SK-N-SH (cell line): ENCODE results near the gene ATP2C1. TPM values are rescaled to one million over a fixed set of nuclear protein-coding genes. Genes with fewer than 3 reads are reported as not detected.

Source experiments
- CTCF ChIA-PET: fragments of 300-600, 350-600 bp; formaldehyde crosslinking; extraction: SDS; loops from one replicate; lab custom pipeline; 2021; lab: Yijun Ruan, JAX
- POLR2A ChIA-PET: fragments of 350-600 bp; sonication (Branson Sonifier 250); formaldehyde crosslinking; extraction: SDS; loops from one replicate; lab custom pipeline; 2020; ENCODE audit warnings: antibody characterized with exemption, inconsistent platforms; lab: Yijun Ruan, JAX
- DNase-seq: peaks from one replicate; pipeline ENCODE4 v3.0.0; 2012
- H2AFZ ChIP-seq: fragments of 200-600 bp; sonication (generic); 2 replicates; pipeline ENCODE4 v1.8.1; 2016; ENCODE audit warnings: antibody characterized with exemption, mild to moderate bottlenecking, low read depth
- H3F3A ChIP-seq: fragments of 200-600 bp; sonication (generic); replicated peaks from 2 replicates; pipeline ENCODE3; 2016; ENCODE audit warnings: antibody characterized with exemption, mild to moderate bottlenecking; ENCODE audit not compliant: insufficient read depth
- H3K27ac ChIP-seq, 2 experiments: fragments of 200-500 bp in 1 of 2; fragments of 200-600 bp in 1 of 2; sonication (Bioruptor generic) in 1 of 2; sonication (generic), shearing (Covaris generic) in 1 of 2; 2 replicates each; pipeline versions ENCODE4 v1.5.1 to v1.6.1; 2014 to 2016; ENCODE audit warnings: low read depth in 2 of 2, inconsistent platforms in 1 of 2, low read length in 1 of 2, mild to moderate bottlenecking in 1 of 2, mixed read lengths in 1 of 2
- H3K27me3 ChIP-seq: fragments of 200-600 bp; sonication (generic), shearing (Covaris generic); 2 replicates; pipeline ENCODE4 v1.6.1; 2016; ENCODE audit warnings: mixed run types; ENCODE audit not compliant: insufficient read depth
- H3K36me3 ChIP-seq, 2 experiments: fragments of 200-500 bp in 1 of 2; fragments of 200-600 bp in 1 of 2; sonication (Bioruptor generic) in 1 of 2; sonication (generic) in 1 of 2; replicated peaks in 1 of 2; 2 replicates each; pipeline versions ENCODE3 to v1.5.1; 2014 to 2016; ENCODE audit warnings: low read length in 1 of 2, mild to moderate bottlenecking in 1 of 2; ENCODE audit not compliant: insufficient read depth in 2 of 2, control insufficient read depth in 1 of 2
- H3K4me1 ChIP-seq, 2 experiments: fragments of 200-500 bp in 1 of 2; fragments of 200-600 bp in 1 of 2; sonication (Bioruptor generic) in 1 of 2; sonication (generic), shearing (Covaris generic) in 1 of 2; 2 replicates each; pipeline versions ENCODE4 v1.5.1 to v1.6.1; 2014 to 2016; ENCODE audit warnings: low read depth in 1 of 2, low read length in 1 of 2, mixed run types in 1 of 2; ENCODE audit not compliant: insufficient read depth in 2 of 2, control insufficient read depth in 1 of 2
- H3K4me2 ChIP-seq: fragments of 200-600 bp; sonication (generic), shearing (Covaris generic); 2 replicates; pipeline ENCODE4 v1.6.1; 2017; ENCODE audit warnings: mixed run types
- H3K4me3 ChIP-seq, 2 experiments: fragments of 200-500 bp in 1 of 2; fragments of 200-600 bp in 1 of 2; sonication (Bioruptor generic) in 1 of 2; sonication (generic), shearing (Covaris generic) in 1 of 2; 2 replicates each; pipeline versions ENCODE4 v1.5.1 to v1.8.1; 2014 to 2016; ENCODE audit warnings: low read depth in 2 of 2, inconsistent platforms in 1 of 2, low read length in 1 of 2, mild to moderate bottlenecking in 1 of 2, mixed read lengths in 1 of 2, moderate library complexity in 1 of 2
- H3K79me2 ChIP-seq: fragments of 200-600 bp; sonication (generic); 2 replicates; pipeline ENCODE4 v1.8.1; 2017; ENCODE audit warnings: mild to moderate bottlenecking; ENCODE audit not compliant: insufficient read depth
- H3K9ac ChIP-seq: fragments of 200-600 bp; sonication (generic); 2 replicates; pipeline ENCODE4 v1.6.1; 2017; ENCODE audit warnings: mixed run types
- H3K9me2 ChIP-seq: fragments of 200-600 bp; sonication (generic); 2 replicates; pipeline ENCODE4 v1.6.1; 2017; ENCODE audit warnings: mixed run types
- H3K9me3 ChIP-seq: fragments of 200-600 bp; sonication (generic); 2 replicates; pipeline ENCODE4 v1.6.1; 2017; ENCODE audit warnings: mixed run types, mild to moderate bottlenecking, moderate library complexity
- H4K20me1 ChIP-seq: fragments of 200-600 bp; sonication (generic); 2 replicates; pipeline ENCODE4 v1.6.1; 2017; ENCODE audit warnings: mild to moderate bottlenecking, mixed run types; ENCODE audit not compliant: insufficient read depth
- CHD2 ChIP-seq: fragments of 150-350 bp; IDR thresholded peaks from 2 replicates; pipeline ENCODE4 v1.6.1; 2018; ENCODE audit warnings: low read length; ENCODE audit not compliant: partially characterized antibody
- CTCF ChIP-seq: fragments of 200-600 bp; sonication (generic); IDR thresholded peaks from 2 replicates; pipeline ENCODE4 v1.6.1; 2017; ENCODE audit warnings: antibody characterized with exemption, mild to moderate bottlenecking, moderate library complexity
- ELF1 ChIP-seq: IDR thresholded peaks from 2 replicates; pipeline ENCODE4 v1.4.0; 2012
- EZH2phosphoT487 ChIP-seq: fragments of 200-600 bp; sonication (generic); IDR thresholded peaks from 2 replicates; pipeline ENCODE4 v1.6.1; 2017; ENCODE audit warnings: low read depth, mixed run types, mild to moderate bottlenecking, antibody characterized with exemption, moderate library complexity, borderline replicate concordance
- FOXJ3 ChIP-seq: sonication (generic); formaldehyde crosslinking; IDR thresholded peaks from 2 replicates; pipeline ENCODE4 v1.5.1; 2020; ENCODE audit warnings: mild to moderate bottlenecking, missing genetic modification reagents
- GABPA ChIP-seq: IDR thresholded peaks from 2 replicates; pipeline ENCODE4 v1.4.0; 2012; ENCODE audit warnings: low read depth, mild to moderate bottlenecking
- IRF3 ChIP-seq: fragments of 150-350 bp; IDR thresholded peaks from 2 replicates; pipeline ENCODE4 v1.6.1; 2016; ENCODE audit warnings: mild to moderate bottlenecking, low read depth, low read length
- JUND ChIP-seq: IDR thresholded peaks from 2 replicates; pipeline ENCODE4 v1.4.0; 2012
- MXI1 ChIP-seq: IDR thresholded peaks from 2 replicates; pipeline ENCODE4 v1.6.1; 2012; ENCODE audit warnings: mild to moderate bottlenecking, low read depth, low read length, improper control_type of control experiment
- NFIC ChIP-seq: IDR thresholded peaks from 2 replicates; pipeline ENCODE4 v1.4.0; 2012; ENCODE audit warnings: borderline replicate concordance
- NRF1 ChIP-seq: IDR thresholded peaks from 2 replicates; pipeline ENCODE4 v1.6.1; 2012; ENCODE audit warnings: low read depth, mild to moderate bottlenecking, low read length
- RAD21 ChIP-seq: IDR thresholded peaks from 2 replicates; pipeline ENCODE4 v1.6.1; 2012; ENCODE audit warnings: mild to moderate bottlenecking, low read length
- RCOR1 ChIP-seq: fragments of 150-350 bp; IDR thresholded peaks from 2 replicates; pipeline ENCODE4 v1.6.1; 2017; ENCODE audit warnings: antibody characterized with exemption, low read length
- REST ChIP-seq: IDR thresholded peaks from 2 replicates; pipeline ENCODE4 v1.6.1; 2012; ENCODE audit warnings: mild to moderate bottlenecking, low read depth, low read length, moderate library complexity
- RXRA ChIP-seq: IDR thresholded peaks from 2 replicates; pipeline ENCODE4 v1.4.0; 2012; ENCODE audit warnings: low read depth, mild to moderate bottlenecking, borderline replicate concordance
- SIN3A ChIP-seq: IDR thresholded peaks from 2 replicates; pipeline ENCODE4 v1.6.1; 2012; ENCODE audit warnings: low read depth, mild to moderate bottlenecking, low read length, moderate library complexity, borderline replicate concordance
- SMC3 ChIP-seq: IDR thresholded peaks from 2 replicates; pipeline ENCODE4 v1.6.1; 2012; ENCODE audit warnings: low read depth, low read length, improper control_type of control experiment
- TAF1 ChIP-seq: IDR thresholded peaks from 2 replicates; pipeline ENCODE4 v1.6.1; 2012; ENCODE audit warnings: low read depth, mild to moderate bottlenecking, low read length, moderate library complexity, borderline replicate concordance
- TCF12 ChIP-seq: IDR thresholded peaks from 2 replicates; pipeline ENCODE4 v1.4.0; 2012
- TEAD4 ChIP-seq: IDR thresholded peaks from 2 replicates; pipeline ENCODE4 v1.4.0; 2012; ENCODE audit warnings: mild to moderate bottlenecking, borderline replicate concordance; ENCODE audit not compliant: insufficient read depth
- YY1 ChIP-seq: IDR thresholded peaks from 2 replicates; pipeline ENCODE4 v1.4.0; 2012; ENCODE audit warnings: low read depth, mild to moderate bottlenecking
- WGBS: methylation state at CpG from one replicate; pipeline ENCODE4 v1.1.6; 2017; ENCODE audit warnings: low lambda C conversion rate; 5-methylcytosine and 5-hydroxymethylcytosine counted together
- polyA plus RNA-seq, 3 experiments: library from polyadenylated mRNA; depleted of rRNA; stranded (reverse); fragments of >200 nt; gene quantifications; 2 replicates each; pipeline ENCODE4 v1.2.3, GENCODE V29; 2012
- TF ChIP-seq, protein P1 (sequence below): IDR thresholded peaks from 2 replicates; pipeline ENCODE4 v1.4.0; 2012; ENCODE audit warnings: low read depth, borderline replicate concordance
- TF ChIP-seq, protein P2 (sequence below): fragments of 150-350 bp; IDR thresholded peaks from 2 replicates; pipeline ENCODE4 v1.6.1; 2017; ENCODE audit warnings: antibody characterized with exemption, low read length, low read depth, borderline replicate concordance

ATP2C1 gene
- polyA plus RNA-seq, 1 of the 3 experiments (the other 2 are of a cell fraction): 35.6 TPM

GRCh38 chr3:131026321-131027151 lies 132.7 kb downstream of the ATP2C1 start, which contains the start of the genes ASTE1 and NEK11:
Gene ASTE1, minus strand, starts transcription at chr3:131026825. Its CDS starts 1,519 bp downstream, at chr3:131025306.
Gene NEK11, plus strand, starts transcription at chr3:131026877. Its CDS starts 2,832 bp downstream, at chr3:131029709.
- Histone ChIP-seq H3K79me2 (peaks cover 11% of the 10 kb centered on the region), H3K9me2 (no peaks in the 10 kb centered on the region), H3K9me3 (no peaks in the 10 kb centered on the region), H3F3A (no peaks in the 10 kb centered on the region), H3K4me1 (peaks cover 0 to 8% of the 10 kb centered on the region in 2 experiments; a peak in 2 of 4 replicates), H2AFZ (peak within 1 kb of the TSS; percentile 96), H3K27me3 (no peaks in the 10 kb centered on the region), H3K27ac (peak within 1 kb of the TSS; percentile 71 to 92), H3K36me3 (peaks cover 9 to 28% of the 10 kb centered on the region in 2 experiments), H3K9ac (peak within 1 kb of the TSS; percentile 90), H4K20me1 (no peaks in the 10 kb centered on the region), H3K4me2 (peak within 1 kb of the TSS; percentile 90), H3K4me3 (peak within 1 kb of the TSS; percentile 85)
- WGBS: 3% methylated on average over 11 of the region's 56 CpGs
- POLR2A ChIA-PET: interaction anchor here (0.7 to 2.1 kb wide), 3 partner anchors 10 to 132 kb away, joined by 3 to 8 read pairs (median 5); partner anchors contain the start of gene ATP2C1
- CTCF ChIA-PET: interaction anchor here (0.9 to 1.5 kb wide), 5 partner anchors 12 to 1008 kb away, joined by 3 to 6 read pairs (median 3); partner anchors contain the start of genes ATP2C1 and CPNE4
- DNase-seq: peak; percentile 88
- TF ChIP-seq CHD2: peak; percentile 75
- 0 out of 2 replicates have a peak, but pooled peaks have one; percentile 52 for TF ChIP-seq YY1
- no peak for TF ChIP-seq NFIC
- TF ChIP-seq SMC3: no peak
- TF ChIP-seq SIN3A: peak; percentile 78
- TF ChIP-seq, protein P1, sequence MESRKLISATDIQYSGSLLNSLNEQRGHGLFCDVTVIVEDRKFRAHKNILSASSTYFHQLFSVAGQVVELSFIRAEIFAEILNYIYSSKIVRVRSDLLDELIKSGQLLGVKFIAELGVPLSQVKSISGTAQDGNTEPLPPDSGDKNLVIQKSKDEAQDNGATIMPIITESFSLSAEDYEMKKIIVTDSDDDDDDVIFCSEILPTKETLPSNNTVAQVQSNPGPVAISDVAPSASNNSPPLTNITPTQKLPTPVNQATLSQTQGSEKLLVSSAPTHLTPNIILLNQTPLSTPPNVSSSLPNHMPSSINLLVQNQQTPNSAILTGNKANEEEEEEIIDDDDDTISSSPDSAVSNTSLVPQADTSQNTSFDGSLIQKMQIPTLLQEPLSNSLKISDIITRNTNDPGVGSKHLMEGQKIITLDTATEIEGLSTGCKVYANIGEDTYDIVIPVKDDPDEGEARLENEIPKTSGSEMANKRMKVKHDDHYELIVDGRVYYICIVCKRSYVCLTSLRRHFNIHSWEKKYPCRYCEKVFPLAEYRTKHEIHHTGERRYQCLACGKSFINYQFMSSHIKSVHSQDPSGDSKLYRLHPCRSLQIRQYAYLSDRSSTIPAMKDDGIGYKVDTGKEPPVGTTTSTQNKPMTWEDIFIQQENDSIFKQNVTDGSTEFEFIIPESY: no peak
- TF ChIP-seq TCF12: no peak
- peak; percentile 99 for TF ChIP-seq ELF1
- TF ChIP-seq NRF1: no peak
- TF ChIP-seq, protein P2, sequence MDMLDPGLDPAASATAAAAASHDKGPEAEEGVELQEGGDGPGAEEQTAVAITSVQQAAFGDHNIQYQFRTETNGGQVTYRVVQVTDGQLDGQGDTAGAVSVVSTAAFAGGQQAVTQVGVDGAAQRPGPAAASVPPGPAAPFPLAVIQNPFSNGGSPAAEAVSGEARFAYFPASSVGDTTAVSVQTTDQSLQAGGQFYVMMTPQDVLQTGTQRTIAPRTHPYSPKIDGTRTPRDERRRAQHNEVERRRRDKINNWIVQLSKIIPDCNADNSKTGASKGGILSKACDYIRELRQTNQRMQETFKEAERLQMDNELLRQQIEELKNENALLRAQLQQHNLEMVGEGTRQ: no peak
- no peak for TF ChIP-seq JUND
- TF ChIP-seq CTCF: no peak
- TF ChIP-seq RAD21: no peak
- peak; percentile 90 for TF ChIP-seq MXI1
- no peak for TF ChIP-seq EZH2phosphoT487
- 0 out of 2 replicates have a peak, but pooled peaks have one; percentile 57 for TF ChIP-seq TAF1
- no peak for TF ChIP-seq REST
- no peak for TF ChIP-seq IRF3
- TF ChIP-seq RXRA: no peak
- TF ChIP-seq FOXJ3 (CRISPR knock-in tag): no peak
- TF ChIP-seq GABPA: peak; percentile 74
- no peak for TF ChIP-seq RCOR1
- TF ChIP-seq TEAD4: no peak
